ENCODE measurements around the gene PTPRM.

DNA sequence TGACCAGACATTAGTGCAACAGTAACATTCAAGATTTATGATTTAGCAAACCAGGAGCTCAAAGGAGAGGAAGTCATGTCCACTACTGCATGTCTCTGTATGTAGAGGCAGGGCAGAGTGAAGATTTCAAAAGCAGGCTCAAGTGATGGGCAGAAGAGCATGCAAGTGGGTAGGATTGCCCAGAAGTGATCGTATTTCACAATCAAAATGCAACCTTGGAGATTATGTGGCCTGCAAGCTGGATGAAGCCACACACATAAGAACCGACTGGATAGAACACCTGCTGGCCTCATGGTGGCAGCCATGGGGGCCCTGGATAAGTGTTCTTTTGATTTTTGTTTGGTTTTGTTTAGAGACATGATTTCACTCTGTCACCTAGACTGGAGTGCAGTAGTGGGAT, 755.4 kb downstream of the PTPRM start:
- TF ChIP-seq ZNF565 (CRISPR knock-in tag; conservative IDR thresholded peaks at IDR 0.05; ENCODE audit: low read depth), result no peak
- TF ChIP-seq SNAI2 (CRISPR knock-in tag; IDR thresholded peaks at IDR 0.05), result no peak
- no peak for TF ChIP-seq BACH2 (CRISPR knock-in tag; IDR thresholded peaks at IDR 0.05; ENCODE audit: borderline replicate concordance)
- TF ChIP-seq OSR1 (CRISPR knock-in tag; IDR thresholded peaks at IDR 0.05), result no peak
- no peak for TF ChIP-seq CSDC2 (CRISPR knock-in tag; IDR thresholded peaks at IDR 0.05)
- TF ChIP-seq ZFP30 (CRISPR knock-in tag; IDR thresholded peaks at IDR 0.05), result no peak

Data from SK-N-SH treated with all-trans-retinoic acid at 6 μM for 48 hours (cell line).